HG02642 (cell line): Measurements from ENCODE around the gene NBAS.

Experiments used
- ATAC-seq: cut with Tn5 transposase; IDR thresholded peaks from one replicate; pipeline ENCODE4 v1.9.1; 2021; ENCODE audit warnings: mild to moderate bottlenecking; ENCODE audit not compliant: unreplicated experiment, poor library complexity

NBAS gene

DNA sequence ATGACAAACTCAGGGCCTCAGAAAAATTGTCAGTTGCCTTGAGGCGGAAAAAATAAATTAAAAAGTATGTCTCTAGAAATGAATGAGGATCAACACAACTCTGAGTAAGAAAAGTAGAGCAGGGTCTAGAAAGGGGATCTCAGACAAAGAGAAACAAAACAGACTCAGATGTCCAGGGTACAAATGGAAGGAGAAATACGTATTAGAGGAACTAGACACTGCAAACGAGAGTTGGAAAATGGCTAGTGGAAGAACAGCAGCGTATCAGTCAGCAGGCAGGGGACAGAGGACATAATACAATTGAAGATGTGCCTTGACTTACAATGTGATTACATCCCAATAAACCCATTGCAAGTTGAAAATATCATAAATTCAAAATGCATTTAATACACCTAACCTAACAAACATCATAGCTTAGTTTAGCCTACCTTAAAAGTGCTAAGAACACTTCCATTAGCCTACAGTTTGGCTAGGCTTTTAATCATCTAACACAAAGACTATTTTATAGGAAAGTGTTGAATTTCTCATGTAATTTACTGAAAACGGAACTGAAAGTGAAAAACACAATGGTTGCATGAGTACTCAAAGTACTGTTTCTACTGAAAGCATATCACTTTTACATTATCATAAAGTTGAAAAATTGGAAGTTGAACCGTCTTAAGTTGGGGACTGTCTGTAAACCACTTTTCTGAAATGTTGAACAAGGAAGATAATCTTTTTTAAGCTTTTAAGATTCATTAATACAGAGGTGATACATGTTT is 182.8 kb downstream of the NBAS start:
- ATAC-seq, result peak; percentile 57

DNA sequence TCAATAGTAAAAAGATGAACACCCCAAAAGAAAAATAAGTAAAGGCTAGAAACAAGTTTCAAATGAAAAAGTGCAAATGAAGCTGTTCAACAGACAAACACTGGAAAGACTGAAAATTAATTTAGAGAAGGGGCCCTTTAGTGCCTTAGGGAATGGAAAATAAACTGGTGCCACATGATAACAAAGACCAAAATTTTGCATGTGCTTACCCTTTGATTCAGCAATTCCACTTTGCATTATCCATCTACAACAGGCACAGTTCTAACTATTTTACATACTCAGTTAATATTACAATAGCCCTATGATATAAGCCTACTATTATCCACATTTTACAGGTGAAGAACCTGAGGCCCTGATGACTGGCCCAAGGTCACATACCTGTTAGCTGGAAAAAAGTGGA is 183.9 kb downstream of the NBAS start:
- ATAC-seq, result no peak

DNA sequence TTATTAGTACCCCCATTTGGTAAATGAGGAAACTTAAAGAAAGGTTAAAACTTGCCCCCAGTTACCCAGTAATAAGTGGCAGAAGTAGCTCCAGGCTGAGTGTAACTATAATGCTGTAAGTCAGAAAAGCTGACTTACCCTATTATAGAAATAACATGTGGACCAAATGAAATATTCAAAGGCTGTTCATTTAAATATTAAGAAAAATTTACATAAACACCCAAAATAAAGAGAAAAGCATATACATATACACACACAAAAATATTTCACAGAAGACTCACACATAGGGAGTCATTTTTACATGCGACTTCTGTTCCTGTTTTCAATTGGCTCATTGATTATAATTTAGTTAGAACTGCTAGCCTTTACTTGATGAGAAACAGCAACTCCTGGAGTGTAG is 189.1 kb downstream of the NBAS start:
- no peak for ATAC-seq

DNA sequence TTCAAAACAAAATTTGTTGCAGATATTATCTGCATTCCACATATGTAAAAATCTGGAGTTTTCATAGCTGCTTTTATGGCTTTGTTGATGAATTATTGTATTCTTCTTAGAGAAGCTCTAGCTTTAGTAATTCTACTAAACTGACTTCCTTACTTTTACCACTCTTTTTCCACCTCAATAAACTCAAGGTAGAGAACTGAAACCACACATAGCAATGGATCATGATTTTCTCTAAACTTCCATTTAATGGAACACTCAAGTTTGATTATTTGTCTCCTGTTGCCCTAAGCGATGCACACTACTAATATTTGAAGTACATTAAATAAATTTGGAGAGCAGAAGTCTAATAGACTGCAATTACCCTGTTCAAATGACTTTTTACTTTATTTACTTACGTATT is 192.0 kb downstream of the NBAS start:
- no peak for ATAC-seq

DNA sequence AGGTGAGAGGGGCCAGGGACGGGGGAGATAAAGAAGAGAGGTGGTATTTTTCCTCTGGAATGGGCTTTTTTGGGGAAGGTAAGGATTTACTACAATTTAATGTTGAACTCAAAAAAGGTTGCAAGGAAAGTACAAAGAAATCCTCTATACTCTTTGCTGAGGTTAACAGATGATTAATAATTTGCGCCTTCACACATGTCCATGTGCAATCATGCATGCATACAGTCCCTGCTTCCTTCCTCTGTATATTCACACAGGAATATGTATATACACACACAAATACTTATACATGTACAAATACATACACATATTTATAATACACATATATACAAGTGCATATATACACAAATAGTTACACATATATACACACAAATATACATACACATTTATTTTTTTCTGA is 193.4 kb downstream of the NBAS start:
- ATAC-seq, result no peak

DNA sequence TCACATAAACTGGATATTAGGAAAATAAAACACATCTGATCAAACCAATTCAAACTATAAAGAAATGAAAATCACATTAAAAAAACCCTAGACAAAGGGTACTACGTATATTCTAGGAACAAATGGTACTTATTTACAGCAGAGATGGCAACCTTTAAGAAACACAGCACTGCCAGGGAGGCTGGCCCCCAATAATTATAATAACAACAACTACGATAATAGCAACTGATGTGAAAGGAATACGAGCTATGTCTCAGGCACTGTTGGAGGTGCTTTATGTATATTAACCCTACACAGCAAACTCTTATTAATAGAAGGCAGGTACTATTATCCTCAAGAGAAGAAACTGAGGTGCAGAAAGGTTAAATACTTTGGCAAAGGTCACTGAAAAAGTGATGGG is 193.9 kb downstream of the NBAS start:
- ATAC-seq, result no peak

DNA sequence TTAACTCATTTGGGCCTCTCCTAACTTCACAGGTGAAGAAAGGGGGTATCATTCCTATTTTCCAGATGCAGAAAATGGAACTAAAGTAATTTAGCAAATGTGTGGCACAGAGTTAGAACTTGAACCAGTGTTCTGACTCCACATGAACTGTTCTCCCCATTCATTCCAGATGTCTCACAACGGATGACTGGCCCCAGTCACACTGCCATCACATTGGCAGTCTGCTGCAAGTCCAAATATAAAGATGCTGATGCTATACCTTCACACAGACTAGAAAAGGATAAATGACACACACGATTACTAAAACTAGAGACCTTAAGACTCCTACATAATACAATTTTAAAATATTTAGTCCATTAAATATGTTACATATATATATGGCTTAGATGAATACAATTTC is 195.7 kb downstream of the NBAS start:
- no peak for ATAC-seq

DNA sequence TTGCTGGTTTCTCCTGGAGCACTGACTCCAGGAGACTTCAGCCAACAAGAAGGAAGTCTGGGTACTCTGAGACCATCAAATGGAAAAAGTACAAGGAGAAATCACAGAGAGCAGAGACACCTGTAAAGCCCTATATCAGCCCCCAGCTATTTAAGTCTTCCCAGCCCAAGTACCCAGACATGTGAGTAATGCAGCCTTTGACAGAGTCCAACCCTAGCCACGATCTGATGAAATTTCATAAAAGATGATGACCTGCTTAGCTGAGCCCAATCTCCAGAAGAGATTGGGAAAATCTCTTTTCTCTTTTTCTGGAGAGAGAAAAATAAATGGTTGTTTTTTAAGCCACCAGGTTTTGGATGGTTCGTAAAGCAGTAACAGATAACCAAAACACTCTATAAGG is 196.6 kb downstream of the NBAS start:
- ATAC-seq, result no peak

DNA sequence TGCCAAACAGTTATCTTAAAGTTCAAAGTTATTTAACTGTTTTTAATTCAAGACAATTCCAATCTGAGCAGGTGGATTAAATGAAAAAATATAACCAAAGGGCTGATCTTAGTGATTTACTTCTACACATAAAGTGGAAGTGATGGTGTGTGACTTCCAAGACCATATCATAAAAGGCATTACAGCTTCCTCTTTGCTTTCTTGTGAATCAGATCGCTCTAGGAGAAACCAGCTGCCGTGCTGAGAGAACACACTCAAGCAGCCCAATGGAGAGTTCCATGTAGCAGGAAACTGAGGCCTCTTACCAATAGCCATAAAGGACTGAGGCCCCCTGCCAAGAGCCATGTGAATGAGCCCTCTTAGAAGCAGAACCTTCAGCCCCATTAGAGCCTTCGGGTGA is 197.4 kb downstream of the NBAS start:
- ATAC-seq, result no peak

DNA sequence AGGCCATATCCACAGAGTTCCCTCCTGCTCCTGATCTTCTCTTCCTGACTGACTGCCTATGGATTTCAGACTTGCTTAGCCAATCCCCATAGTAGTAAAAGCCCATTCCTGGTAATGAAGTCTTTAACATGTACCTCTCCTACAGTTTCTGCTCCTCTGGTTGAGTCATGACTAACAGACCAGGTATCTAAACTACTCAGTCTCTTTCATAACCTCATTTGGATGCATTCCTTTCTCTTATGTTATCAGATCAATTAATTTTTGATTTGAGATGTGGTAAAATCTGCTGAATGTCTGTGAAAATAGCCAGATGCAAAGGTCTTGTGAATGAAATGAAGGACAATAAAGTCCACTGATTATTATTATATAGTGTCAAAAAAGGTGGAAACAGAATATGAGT is 198.0 kb downstream of the NBAS start:
- no peak for ATAC-seq

DNA sequence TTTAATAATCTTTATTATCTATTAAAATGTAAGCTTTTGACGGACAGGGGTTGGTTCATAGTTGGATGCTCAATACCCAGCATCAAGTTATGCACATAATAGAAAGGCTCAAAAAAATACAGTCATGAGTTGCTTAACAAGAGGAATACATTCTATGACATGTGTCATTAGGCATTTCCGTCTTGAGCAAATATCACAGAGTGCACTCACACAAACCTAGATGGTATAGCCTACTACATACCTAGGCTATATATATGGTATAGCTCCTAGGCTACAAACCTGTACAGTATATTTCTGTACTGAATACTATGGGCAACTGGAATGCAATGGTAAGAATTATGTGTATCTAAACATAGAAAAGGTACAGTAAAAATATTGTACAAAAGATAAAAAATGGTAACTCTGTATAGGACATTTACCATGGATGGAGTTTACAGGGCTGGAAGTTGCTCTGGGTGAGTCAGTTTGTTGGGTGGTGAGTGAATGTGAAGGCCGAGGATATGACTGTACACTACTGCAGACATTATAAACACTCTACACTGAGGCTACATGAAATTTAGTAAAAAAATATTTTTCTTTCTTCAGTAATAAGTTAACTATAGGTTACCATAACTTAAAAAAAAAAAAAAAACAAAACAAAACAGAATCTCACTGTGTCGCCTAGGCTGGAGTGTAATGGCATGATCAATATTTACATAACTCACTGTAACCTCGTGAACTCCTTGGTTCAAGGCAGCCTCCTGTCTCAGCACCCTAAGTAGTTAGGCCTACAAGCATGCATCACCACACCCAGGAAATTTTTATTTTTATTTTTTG is 201.2 kb downstream of the NBAS start:
- ATAC-seq, result no peak

DNA sequence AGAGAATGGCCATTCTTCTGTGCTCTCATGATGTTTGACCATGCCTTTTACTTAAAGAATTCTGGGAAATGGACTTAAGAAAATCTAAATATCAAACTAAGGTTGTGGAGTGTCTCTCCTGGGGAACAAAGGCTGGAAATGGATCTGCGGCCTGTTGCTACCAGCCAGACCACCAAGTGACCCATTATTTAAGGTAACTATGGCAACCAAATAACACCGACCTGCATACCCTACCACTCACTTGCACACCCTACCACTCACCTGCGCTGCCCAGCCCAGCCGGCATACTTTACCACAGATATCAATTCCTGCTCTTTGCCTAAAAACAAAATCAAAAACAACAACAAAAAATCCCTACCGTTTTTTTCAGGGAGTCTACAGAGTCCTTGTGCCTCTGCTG is 203.2 kb downstream of the NBAS start:
- ATAC-seq, result no peak

DNA sequence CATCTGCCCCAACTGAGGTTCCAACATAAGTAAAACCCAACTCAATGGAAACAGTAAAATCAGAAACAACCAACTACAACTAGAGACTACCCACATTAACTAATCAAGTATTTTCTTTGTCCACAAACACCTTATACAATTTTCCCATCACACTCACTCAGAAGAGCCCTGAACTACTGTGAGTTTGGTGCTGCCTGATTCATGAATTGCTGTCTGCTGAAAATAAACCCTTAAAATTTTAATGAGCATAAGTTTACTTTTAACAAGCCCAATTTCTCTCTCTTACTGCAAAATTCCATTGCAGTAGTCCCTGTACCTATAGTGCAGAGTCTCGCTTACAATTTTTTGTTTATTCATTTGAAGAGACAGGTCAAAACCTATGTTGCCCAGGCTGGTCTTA is 203.9 kb downstream of the NBAS start:
- ATAC-seq, result no peak

DNA sequence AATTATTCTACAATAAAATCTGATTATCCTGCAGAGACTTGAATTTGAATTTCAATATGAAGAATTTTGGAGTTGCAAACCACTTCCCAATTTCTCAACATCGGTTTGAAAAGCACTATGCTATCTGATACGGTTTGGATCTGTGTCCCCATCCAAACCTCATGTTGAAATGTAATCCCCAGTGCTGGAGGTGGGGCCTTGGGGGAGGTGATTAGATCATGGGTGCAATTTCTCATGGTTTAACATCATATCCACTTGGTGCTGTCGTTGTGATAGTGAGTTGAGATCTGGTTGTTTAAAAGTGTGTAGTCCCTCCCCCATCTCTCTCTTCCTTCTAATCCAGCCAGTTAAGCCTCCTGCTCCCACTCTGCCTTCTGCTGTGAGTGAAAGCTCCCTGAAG is 205.7 kb downstream of the NBAS start:
- no peak for ATAC-seq

DNA sequence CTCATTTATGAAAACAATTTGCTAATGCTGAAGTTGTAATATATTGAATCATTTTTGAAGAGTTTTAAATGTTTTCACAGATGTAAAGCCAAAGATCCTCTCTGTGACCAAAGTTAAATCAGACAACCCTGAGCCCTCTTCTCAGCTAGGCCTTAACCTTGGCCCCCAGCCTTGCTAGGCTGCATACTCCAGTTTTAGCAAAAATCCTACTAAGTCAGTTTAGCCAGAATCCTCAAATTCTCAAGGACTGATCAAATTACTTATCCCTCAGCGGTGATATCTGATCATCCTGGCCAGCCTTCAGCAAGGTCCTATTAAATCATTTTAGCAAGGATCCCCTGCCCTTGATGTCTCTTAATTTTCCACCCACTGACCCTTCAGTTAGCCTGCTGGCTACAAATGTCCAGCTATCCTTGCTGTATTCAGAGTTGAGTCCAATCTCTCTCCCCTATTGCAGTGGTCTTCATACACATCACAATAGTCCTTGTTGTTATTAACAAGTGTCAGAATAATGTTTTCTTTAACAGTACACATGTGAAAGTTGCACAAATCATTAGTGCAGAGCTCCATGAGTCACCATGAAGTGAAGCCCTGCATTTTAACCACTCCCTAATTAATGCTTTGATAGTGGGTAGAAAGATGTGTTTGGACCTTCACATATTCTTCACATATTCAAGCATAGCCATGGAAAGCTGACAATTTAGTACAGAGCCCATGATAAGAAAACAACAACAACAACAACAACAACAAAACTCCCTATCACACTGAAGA is 206.4 kb downstream of the NBAS start:
- ATAC-seq, result no peak

DNA sequence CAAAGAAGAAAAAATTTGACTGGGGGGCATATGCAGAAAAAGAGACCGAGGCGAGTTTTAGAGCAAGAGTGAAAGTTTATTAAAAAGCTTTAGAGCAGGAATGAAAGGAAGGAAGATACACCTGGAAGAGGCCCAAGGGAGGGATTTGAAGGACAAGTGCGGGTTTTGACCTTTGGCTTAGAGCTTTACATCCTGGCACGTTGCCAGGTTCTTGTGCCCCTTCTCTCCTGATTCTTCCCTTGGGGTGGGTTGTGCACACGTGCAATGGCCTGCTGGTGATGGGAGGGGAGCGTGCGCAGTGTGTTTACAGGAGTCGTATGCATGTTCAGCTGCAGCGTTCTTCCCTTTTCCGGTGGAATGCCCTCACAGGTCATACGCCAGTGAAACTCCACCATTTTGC is 208.8 kb downstream of the NBAS start:
- no peak for ATAC-seq

DNA sequence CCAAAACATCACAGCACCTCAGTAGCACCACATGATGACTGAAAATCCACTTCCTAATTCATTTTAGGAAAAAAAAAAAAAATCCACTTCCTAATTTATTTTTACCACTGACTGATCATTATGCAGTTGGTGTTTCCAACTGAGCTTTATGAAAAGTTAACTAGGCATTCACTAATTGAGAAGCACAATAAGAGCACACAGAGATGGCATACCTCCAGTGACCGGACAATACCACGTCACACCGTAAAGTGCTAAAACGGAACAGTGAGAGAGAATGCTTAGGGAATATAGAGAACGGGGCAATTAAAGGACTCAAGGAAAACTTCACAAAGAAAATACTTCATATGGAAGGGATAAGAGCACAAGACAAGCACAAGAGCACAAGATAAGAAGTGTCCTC is 212.5 kb downstream of the NBAS start:
- no peak for ATAC-seq

DNA sequence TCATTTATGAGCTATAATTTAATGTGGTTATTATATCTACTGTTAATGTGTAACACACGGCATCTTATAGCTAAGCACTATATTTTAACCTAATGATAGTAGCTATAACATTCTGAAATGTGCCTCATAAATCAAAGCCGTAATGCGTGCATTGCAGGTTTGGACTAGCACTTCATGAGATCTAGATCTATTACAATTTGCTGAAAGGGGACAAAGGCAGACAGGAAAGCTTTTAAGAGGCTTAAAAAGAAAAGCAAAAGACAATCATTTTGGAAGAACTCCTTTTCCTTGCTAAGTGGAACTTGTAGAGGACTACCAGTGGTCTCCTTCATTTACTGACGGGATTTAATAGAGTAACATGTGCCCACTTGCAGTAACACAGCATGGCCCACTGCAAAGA is 213.1 kb downstream of the NBAS start:
- ATAC-seq, result no peak

DNA sequence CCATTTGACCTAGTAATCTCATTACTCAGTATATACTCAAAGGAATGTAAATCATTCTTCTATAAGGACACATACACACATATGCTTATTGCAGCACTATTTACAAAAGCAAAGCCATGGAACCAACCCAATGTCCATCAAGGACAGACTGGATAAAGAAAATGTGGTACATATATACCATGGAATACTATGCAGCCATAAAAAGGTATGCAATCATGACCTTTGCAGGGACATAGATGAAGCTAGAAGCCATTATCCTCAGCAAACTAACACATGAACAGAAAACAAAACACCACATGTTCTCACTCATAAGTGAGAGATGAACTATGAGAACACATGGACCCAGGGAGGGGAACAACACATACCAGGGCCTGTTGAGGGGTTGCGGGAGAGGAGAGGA is 214.5 kb downstream of the NBAS start:
- no peak for ATAC-seq

DNA sequence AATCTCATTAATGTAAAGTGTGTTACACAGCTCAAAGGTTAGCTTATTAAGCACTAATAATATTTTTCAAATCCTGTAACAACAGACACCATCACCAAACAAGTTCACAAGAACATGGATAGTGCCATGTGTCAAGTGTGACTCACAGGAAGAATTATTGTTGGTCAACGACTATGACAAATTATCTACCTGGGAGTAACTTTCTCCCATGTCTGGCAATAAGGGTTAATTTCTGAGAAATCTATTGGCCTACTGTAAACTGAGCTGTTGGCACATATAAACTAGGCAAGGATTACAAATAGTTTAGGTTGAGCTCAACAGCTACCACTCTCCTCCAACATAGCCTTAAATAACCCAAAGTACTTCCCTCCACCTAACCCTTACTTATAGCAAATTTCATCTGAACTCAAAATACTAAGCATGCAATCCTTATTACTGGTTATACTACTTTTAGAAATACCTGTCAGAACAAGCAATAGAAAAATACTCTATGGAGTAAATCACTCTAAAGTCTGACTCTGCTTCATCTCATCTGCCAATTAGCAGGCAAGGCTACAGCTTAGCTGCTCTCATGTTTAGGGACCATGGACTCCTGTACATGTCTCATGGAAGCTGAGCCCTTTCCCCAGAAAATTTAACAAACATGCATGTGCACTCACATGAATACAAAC is 223.0 kb downstream of the NBAS start:
- ATAC-seq, result no peak
